HUDEP-2 (cell line): ENCODE data around the gene PEMT.

Experiments used
- DNase-seq, 76 experiments: peaks; one replicate each; lab custom pipeline; 2025; ENCODE audit not compliant: unreplicated experiment in 76 of 76; lab: John Stamatoyannopoulos, UW

Gene PEMT

GRCh38 chr17:17591355-17592298, at the start of gene PEMT:
PEMT (minus strand) TSS chr17:17591708; CDS start chr17:17591626, 82 bp downstream.
- DNase-seq = peak; percentile 69 to 95 (median 90)

DNA sequence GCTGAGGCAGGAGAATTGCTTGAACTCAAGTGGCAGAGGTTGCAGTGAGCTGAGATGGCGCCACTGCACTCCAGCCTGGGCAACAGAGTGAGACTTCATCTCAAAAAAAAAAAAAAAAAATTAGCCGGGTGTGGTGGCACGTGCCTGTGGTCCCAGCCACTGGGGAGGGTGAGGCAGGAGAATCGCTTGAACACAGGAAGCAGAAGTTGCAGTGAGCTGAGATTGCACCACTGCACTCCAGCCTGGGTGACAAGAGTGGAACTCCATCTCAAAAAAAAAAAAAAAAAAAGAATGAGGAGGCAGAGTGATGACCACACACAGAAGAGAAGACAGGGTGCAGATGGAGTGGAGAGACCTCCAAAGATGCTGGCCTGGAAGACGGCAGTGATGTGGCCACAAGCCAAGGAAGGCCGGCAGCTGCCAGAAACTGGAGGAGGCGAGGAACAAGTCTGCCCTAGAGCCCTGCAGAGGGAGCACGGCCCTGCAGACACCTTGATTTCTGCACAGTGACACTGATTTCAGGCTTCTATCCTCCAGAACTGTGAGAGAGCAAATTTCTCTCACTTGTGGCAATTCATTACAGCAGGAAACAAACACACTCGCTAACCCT, 48.3 kb upstream of the PEMT start:
- DNase-seq = peak in 1 of 76 experiments; percentile 4

- no peak for DNase-seq
Observed at GRCh38 chr17:17638467-17638866, 47.0 kb upstream of the PEMT start.

GRCh38 chr17:17636272-17636885, 44.9 kb upstream of the PEMT start:
- DNase-seq = no peak

DNA sequence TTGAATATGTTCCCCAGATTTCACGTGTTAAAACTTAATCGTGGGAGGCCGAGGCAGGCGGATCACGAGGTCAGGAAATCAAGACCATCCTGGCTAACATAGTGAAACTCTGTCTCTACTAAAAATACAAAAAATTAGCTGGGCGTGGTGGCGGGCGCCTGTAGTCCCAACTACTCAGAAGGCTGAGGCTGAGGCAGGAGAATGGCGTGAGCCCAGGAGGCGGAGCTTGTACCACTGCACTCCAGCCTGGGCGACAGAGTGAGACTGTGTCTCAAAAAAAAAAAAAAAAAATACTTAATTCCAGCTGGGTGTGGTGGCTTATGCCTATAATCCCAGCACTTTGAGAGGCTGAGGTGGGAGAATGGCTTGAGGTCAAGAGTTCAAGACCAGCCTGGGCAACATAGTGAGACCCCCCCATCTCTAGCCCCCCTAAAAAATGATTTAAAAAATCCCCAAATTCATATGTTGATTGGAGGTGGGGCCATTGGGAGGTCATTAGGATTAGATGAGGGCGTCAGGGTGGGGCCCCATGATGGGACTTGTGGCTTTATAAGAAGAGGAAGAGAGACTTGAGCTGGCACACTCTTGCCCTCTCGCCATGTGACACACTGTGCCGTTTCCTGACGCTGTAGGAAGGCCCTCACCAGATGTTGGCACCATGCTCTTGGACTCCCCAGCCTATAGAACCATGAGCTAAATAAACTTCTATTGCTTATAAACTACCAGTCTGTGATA, 44.2 kb upstream of the PEMT start:
- peak in 3 of 76 experiments; percentile 5 to 15 (median 6) for DNase-seq

- DNase-seq = no peak
Observed at GRCh38 chr17:17635126-17635525, 43.6 kb upstream of the PEMT start.

DNA sequence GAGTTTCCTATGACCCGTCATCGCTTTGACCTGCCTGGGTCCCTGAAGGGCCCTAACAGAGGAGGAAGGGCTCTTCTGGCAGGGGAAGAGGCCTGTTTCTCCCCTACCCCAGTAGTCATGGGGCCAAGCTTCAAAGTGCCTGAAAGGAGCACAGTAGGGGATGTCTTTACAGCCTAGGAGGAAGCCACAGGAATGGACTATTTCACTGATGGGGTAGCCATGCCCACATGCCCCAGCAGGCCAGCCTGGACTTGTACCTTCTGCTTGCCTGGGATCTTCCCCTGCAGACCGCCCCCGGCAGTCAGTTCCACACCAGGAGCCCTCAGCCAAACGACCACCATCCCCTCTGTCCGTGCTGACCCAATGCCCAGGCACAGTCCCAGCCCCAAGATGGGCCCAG, 41.8 kb upstream of the PEMT start:
- no peak for DNase-seq

GRCh38 chr17:17632690-17633089, 41.2 kb upstream of the PEMT start:
- DNase-seq = peak in 1 of 76 experiments; percentile 6

GRCh38 chr17:17628388-17629008, 37.0 kb upstream of the PEMT start:
- no peak for DNase-seq

DNA sequence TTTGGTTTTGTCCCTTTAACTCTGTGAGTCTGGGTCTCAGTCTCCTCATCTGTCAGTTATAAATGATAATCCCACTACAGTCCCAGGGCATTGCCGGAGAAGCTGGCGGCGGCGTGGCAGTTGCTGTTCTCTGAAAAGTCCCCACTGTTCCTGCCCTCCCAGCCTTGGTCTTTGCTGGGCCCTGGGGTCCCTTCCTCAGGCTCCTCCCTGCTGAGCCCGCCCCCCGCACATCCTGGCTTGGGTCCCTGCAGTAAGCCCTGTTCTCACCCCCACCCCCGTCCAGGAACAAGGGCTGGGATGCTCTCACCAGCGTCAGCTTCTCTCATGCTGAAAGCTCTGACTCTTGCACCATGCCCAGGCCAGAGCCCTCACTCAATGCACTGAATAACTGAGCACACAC, 35.3 kb upstream of the PEMT start:
- no peak for DNase-seq

GRCh38 chr17:17626151-17626805, 34.8 kb upstream of the PEMT start:
- DNase-seq = no peak

DNA sequence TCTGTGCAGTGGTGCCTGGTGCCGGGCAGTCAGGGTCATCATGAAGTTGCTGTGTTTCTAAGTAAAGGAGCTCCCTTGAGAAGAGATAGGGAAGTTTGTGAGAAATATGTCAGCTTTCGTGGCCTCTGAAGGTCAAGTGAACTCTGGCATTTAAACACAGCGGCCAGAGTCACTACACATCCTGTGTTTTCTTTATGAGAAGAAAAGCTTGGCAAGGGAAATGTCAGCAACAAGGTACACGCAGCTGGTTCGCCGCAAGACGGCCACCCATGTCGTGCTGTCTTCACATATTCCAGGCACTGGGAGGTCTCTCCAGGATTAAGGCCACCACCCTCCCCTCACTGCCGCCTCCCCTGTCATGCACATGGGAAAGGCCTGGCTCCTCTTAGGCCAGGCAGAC, 33.2 kb upstream of the PEMT start:
- no peak for DNase-seq

DNA sequence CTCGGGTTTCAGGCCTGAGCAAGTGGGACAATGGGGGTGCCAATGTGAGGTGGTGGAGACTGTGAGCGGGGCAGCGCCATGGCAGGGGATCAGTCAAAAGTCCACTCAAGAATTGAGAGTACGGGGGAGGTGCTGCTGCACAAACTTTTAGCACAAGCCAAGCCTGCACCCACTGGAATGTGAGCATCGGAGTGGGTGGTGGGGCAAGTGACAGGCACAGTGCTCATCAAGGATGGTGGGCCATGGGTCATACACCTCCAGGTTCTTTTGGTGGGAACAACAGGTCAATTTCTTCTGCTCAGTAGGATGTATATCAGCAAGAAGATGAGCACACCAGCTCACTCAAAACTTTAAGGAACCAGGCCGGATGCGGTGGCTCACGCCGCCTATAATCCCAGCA, 32.4 kb upstream of the PEMT start:
- no peak for DNase-seq

GRCh38 chr17:17621254-17621653, 29.7 kb upstream of the PEMT start:
- DNase-seq = no peak

- peak in 53 of 76 experiments; percentile 6 to 70 (median 34) for DNase-seq
Observed at GRCh38 chr17:17613708-17614114, 22.2 kb upstream of the PEMT start.

GRCh38 chr17:17612085-17613022, 20.8 kb upstream of the PEMT start:
- no peak for DNase-seq

DNA sequence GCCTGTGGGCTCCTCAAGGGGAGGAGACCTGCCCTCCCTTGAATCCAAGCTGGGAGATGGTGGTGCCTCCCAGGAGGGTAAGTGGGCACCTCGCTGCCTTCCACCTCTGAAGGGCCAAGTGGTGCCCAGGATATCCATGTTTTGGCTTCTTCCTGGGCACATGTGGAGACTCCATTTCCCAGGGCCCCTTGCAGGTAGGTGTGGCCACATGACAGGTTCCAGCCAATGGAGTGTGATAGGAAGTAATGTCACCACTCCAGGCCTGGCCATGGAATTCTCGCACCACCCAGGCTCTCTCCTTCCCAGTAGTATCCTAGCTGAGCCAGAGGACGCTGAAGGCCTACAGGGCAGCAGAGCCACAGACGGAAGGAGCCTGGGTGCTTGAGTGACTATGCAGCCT, 17.6 kb upstream of the PEMT start:
- DNase-seq = peak in 3 of 76 experiments; percentile 1 to 14 (median 3)

DNA sequence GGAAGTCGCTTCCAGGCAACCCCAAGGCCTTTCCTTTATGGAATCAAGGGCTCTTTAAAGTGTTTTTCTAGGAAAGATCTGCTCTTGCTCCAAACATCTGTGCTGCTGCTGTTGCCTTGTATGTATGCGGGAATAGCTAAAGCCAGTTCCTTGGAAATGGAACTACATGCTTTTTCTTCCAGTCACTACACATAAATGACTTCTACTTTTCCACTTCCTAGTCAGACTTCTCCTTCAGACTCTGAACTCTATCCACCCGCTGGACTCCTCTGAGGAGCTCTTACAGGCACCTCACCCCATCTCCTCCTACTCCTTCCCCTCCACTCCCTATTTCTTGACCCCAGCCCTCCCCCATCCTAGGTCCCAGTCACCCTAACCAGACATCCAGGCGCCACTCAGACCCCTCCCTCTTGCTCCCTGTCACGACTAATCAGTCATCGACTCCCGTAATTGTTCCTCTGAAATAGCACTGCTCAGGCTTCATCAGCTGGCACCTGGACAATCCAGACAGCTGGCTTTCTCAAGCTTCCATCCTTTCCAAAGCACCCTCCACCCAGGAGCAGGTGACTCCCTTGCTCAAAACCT, 15.0 kb upstream of the PEMT start:
- no peak for DNase-seq
